Stimulated activated naive CD4-positive, alpha-beta T cell treated with Interleukin-2 at 50 U/mL for 16 hours (primary cell): Measurements from ENCODE around the gene EPHB1.

Experiments used
- DNase-seq: peaks from one replicate; lab custom pipeline; 2025; lab: John Stamatoyannopoulos, UW

The EPHB1 gene

DNA sequence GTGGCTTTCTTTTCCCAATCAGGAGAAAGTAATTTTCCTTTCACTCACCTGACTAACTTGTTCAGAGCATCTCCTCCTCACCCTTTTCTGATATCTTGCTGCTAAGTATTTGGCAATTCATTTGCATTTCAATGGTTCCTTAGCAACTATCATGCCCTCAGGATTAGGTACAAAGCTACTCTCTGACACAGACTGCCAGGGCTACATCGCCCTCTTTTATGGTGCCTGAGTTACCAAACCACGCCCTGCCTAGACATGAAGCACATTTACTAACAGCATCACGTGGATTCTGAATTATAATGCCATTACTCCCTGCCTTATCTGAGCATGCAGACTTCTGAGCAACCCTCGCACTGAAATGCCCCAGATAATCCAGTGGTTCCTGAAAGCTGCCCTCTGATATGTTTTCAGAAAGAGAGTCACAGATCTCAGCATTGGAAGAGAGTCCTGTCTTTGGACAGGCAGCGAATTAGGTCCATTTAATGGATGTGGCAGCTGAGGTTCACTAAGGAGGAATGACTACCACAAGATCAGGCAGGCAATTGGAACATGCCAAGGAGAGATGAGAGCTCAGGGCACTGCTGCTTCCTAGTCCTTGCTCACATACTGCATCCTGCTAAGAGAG, 14.5 kb downstream of the EPHB1 start:
- no peak for DNase-seq

DNA sequence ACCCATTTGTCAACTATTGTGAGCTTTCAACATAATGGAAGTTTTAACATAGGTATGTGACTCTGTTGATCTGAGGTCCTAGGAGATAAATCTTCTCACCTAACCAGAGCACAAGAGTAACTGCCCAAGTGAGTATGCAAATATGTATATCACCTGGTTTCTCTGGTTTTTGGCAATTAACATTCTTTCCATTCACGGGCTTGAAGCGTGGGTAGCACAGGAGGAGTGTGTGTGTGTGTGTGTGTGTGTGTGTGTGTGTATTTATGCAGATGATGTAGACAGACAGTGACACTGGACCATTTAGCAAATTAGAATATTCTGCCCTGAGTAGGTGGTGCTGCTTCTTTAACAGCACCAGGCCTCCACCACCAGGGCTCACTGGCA, 15.0 kb downstream of the EPHB1 start:
- no peak for DNase-seq

DNA sequence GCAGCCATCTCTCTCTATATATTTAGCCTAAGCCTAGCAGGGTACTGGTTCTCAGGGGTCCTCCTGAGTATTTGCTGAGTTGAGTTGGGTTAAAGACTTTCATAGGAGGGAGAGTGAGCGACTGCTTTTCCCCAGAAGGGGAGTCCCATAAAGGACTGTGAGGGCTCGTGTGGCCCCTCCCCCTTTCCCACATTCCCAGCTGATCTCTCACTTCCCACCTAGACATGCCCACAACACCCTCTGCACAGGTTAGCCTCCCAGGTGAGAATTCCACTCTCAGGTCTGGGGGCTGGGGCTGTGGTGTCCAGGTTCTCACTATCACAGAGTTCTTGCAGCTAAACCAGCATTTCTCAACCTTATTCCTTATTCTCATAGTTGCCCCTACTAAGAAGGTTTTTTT, 15.8 kb downstream of the EPHB1 start:
- DNase-seq = no peak

DNA sequence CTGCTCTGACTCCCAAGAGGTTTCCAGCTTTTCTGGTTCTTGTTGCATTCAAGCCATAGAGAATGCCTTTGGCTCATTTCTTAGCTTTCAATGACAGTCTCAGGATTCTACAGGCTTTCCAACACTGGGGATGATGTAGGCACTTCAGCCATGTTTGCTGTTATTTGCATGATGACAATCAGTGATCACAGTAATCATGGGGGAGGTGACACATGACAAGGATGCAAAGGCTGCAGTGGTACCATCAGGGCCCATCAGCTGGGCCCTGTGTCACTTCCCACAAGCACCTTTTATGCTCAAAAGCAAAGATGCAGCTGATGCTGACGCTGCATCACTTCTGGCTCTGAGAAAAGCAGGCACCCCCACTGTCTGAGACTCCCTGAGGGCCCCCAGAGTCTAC, 18.6 kb downstream of the EPHB1 start:
- no peak for DNase-seq

DNA sequence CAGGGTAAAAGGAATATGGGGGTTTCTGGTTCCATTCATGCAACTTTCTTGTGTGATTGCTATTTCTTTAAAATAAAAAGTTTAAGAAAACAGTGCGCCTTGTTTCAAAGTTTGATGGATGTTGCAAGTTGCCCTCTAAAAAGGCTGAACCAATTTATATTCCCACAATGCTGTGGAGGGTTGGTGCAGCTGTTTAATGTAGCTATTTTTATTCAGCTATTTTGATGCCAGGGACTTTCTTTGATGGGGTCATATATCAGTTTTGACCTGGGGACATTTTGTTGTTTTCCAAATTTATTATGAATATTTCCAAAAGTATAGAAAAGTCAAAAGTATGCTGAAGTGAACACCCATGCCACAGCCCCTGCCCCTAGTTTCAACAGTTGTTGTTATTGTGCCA, 20.5 kb downstream of the EPHB1 start:
- no peak for DNase-seq

DNA sequence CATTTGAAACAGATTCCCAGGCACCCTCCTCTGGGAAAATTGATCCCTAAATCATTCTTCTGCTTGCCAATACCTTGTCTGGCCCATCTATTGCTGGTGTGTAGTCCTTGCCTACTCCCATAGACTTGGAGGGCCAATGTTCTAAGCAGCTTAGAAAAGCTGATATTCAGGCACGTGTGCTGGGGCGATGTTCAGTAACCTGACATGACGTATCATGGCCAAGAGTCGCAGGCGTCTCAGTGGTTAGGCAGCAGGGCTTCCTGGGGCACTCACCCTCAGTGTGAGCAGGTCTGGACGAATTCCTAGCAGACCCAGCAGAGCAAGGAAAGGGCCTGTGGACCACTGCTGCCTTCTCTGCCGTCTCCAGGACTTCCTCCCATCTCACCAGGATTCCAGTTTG, 21.6 kb downstream of the EPHB1 start:
- no peak for DNase-seq

DNA sequence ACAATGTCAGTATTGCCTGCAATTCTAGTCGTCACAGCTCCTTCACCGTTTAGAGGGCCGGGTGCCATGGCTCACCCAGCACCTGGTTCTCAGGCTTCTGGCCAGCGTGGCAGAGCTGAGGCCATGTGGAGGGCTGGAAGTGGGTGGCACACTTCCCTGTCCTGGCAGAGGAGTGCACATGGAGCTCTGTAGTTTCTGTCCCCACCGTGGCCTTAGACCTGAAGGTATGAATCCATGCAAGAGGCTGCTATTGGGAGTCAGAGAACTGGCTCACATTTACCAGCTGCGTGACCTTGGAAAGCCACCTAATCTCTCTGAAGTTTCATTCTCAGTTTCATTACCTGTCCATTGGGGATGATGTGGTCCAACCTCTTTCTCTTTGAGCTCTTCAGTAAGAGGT, 22.2 kb downstream of the EPHB1 start:
- no peak for DNase-seq

DNA sequence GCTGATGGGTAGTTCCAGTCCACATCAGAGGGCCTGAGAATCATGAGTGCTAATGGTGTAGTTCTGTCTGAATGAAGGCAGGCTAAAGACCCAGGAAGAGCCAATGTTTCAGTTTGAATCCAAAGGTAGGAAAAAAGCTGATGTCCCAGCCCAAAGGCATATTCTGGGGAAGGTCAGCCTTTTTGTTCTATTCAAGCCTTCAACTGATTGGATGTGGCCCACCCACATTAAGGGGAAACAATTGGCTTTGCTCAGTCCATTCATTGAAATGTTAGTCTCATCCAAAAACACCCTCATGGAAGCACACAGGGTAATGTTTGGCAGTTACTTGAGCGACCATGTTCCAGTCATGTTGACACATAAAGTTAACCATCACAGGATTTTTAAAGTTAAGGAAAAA, 25.9 kb downstream of the EPHB1 start:
- DNase-seq = no peak

DNA sequence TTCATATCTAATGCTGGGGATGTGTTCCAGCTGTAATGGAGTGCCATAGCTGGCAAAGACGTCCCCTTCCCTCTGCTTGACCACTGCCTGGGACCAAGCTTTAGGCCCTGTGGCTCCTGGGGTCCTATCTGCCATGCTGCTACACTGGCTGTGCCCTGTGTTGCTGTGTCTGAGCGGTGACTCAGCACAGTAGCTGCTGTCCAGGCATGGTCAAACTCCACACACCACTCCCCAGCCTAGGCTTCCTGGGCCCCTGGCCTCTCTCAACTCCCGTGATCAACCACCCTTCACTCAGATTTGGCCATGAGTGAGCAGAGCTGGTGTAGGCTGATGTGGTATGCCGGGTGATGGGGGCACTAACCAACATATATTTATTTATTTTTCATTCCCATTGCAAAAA, 27.0 kb downstream of the EPHB1 start:
- DNase-seq = no peak

DNA sequence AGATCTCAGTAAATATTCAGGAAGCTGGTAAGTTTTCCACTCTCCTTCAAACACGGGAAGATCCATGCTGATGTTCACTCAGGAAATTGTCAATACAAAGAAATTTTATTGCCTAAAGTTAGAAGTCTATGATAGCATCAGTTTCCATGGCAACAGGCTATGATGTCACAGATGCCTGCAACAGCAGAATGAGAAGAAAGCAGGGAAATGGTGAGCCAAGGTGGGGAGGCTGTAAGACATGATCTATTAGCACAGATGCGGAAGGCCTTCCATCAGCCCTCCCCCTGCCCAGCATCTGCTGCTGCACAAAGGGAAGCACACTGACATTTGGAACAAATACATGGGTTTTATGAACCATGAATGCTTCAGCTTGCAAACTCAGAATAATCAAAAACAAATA, 28.6 kb downstream of the EPHB1 start:
- DNase-seq = no peak

DNA sequence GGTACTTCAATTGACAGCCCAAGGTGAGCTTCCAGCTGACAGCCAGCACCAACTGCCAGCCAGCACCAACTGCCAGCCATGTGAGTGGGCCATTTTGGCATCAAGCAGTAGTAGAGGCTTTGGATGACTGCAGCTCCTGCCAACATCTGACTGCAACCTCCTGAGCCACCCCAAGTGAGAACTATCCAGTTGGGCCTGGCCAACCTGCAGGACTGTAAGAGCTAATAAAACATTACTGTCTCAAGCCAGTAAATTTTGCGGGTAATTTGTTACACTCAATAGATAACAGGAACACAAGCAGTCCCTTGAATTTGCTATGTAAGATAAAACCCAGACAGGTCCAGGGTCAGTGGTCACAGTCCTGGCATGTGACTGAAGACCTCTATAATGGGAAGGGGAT, 29.7 kb downstream of the EPHB1 start:
- no peak for DNase-seq

DNA sequence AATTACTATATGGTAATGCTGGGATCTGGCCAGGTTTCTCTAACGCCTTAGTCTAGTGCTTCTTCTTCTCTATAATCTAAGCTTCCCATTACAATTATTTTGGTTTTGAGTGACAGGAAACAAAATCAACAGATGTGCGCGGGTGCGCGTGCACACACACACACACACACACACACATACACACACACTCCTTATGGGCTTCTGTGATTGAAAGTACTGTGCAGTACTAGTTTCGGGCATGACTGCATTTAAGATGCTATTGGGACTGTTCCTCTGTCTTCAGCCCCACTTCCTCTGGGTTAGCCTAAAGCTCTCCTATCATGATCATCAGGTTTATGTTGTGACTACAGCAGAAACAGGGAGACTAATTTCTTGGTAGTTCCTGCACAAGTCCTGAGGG, 32.2 kb downstream of the EPHB1 start:
- no peak for DNase-seq

DNA sequence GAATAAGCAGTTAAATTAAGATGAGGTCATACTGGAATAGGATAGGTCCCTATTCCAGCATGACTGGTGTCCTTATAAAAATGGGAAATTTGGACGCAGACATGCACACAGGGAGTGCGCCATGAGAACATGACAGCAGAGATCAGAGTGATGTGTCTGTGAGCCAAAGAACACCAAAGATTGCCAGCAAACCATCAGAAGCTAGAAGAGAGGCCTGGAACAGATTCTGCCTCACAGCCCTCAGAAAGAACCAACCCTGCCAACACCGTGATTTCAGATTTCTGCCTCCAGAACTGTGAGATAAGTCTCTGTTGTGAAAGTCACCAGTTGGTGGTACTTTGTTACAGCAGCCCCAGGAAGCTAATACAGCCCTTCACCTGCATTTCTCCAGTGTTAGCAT, 34.7 kb downstream of the EPHB1 start:
- no peak for DNase-seq

DNA sequence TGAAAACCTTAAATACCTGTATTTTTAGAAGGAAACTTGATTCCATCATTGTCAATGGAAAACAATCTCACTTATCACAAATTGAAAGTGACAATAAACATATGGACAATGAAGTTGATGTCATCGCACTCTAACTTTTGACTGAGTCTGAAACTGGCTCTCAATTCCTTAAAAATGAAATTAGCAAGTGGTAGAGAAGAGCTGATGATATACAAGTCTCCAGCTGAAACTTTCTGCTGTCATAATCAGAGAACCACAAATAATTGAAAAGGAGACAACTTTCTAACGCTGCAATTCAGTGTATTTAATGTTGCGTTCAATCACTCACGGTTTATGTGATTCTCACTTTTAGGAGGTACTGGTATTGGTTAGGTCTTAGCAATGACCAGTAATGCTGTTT, 37.5 kb downstream of the EPHB1 start:
- no peak for DNase-seq

DNA sequence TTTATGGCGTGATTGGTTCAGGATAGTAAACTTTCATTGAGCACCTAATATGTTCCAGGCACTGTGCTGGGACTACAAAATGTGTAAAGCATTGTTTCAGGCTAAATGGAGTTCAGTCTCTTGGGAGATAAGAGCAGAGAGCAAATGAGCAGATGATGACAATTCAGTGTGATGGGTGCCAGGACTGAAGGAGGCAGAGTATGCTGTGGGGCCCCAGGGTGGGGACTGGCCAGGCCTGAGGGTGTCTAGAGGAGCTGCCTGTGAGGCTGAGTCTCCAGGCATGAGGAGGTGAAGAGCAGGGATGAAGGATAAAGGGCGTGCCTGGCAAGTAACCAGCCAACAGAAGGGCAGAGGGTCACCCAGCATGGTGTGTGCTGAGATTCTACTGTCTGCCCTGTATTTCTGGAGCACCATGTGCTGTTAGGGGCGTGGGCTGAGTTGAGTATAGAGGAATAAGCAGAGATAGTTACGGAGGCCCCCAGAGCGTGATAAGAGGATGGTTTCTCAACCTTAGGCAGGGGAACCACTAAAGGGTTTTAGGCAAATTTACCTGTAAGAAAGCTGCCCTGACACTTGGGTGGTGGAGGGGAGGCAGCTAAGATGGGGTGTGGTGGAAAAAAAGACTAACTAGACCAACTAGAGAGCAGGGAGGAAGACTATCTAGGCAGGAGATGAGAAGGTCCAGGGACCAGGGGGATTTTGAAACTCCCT, 38.5 kb downstream of the EPHB1 start:
- DNase-seq = no peak

DNA sequence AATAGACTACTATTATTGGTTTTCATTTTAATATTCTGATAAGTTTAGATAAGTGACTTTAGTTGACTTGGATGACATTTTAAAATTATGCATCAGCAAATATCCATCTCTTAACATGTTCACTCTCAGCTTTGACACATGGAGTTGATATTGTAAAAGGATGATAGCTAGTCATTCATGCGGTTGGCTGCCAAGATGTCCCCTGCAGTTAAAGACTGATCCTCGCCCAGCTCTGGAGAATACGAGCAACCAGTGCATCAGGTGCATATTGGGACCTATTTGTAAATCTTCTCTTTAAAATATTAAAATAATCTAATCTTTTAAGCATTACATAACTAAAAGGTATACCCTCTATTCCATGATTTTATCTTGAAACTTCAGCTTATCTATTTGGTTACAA, 41.9 kb downstream of the EPHB1 start:
- DNase-seq = no peak

DNA sequence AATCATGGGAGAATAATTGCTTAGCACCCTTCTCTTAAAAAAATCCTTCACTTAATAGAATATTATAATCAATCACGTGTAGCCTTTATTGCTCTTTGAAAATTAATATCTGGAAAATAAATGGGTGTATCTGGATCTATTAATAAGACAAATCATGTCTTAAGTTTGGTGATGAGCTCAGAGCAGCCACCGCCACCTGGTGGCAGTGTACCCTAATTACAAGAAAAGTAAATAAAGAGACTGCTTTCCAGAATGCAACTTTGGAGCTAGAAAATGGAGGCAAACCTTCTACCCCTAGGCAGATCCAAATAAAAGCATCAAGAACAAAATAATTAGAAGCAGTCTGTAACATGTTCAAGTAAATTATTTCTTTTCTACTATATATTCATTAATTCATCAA, 43.5 kb downstream of the EPHB1 start:
- DNase-seq = no peak

DNA sequence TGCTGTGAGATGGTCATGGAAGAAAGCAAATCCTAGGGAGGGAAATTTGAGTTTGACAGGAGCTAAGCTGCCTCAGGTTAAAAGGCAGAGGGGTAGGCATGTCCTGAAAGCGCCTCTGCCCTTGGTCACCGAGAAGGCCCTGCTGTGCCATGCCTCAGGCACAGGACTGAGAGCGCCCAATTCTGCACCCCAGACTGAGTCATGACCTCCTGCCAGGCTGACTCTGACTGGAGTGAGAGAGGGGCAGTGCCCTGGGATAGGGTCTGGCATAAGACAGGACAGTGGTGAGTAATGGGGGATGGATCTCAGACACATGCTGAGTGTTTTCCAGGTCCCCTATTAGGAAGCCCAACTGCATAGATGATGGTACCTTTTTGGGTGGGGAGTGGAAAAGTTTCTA, 44.4 kb downstream of the EPHB1 start:
- no peak for DNase-seq

DNA sequence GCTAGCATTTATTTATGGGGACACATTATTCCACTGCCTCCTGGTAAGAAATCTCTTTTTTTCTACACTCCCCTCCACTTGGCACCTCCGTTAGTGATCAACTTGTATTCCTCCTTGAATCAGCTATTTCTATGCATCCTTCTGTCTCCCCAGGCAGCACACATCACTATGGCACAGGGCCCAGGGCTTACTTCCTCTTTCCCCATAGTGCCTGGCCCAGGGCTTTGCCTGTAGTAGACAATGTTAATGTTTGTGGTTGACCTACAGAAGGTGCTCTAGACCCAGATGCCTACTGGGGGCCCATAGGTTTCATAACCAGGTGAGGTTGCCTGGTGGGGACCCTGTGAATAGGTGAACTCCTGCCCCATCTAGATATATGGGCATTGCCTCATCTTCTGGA, 44.9 kb downstream of the EPHB1 start:
- no peak for DNase-seq

DNA sequence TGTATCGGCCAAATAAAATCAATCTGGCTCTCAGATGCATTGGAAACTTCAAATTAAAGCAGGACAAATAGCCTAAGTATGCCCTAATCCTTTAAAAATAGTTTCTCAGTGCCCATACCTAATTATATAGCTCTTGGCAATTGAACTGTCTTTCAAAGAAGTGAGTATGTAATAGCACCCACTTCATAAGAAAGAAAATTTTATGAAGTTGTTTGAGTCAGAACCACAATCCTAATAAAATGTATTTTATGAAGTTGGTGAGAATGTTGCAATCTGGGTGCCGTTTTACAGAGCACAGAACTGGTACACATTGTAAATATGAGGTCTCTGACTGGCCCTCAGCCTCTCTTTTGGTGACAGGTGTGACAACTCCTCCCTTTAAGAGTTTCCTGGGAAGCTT, 45.4 kb downstream of the EPHB1 start:
- no peak for DNase-seq

DNA sequence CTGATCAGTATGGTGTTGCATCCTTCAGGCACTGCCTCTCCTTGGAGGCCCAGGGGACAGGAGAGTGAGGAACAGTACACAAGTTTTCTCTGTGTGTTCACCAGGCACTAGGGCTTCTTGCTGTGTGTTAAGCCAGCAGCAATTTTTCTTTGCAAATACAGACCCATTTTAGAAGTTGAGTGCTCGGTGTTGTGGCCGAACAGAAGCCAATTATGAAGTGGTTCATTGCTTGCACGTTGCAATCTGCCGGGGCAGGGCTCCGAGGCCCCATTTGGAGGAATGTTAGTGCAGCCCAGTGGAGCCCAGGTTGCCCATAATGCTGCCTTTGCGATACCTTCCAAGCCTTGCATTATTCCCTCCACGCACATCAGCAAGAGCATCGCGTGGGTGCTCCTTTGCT, 51.0 kb downstream of the EPHB1 start:
- DNase-seq = no peak

DNA sequence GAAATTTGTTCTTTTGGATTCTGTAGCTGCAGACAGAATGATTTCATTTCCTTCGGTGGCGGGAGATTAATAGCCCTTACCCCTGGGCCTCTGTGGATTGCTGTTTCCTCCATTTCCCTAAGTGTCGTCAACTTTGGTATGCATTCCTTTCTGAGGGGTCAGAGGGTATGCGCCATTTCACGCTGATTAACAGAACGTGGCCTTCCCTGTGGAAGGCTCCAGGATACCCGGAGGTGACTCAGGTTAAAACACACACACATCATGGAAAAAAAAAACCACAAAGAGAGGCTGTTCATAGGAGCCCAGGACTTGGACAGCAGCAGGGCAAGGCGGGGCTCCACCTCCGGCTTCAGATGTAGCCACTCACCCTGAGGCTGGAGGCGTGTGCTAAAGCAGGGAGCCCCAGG, 51.9 kb downstream of the EPHB1 start:
- no peak for DNase-seq

DNA sequence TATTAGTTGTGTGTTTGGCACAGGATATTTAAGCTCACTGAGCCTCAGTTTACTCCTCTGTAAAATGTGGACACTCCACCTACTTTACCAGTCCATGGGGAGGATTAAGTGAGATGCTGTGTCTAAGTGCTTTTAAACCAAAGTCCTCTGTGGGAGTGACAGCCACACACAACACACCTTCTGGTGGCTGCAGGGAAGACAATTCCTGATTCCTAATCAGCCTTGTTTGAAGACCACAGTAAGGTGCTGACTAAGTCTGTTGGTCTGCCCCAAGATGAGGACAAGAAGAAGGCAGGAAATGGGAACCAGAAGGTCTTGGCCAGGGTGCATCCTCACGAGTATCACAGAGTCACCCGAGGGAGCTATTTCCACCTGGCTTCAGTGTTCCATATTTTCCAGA, 52.3 kb downstream of the EPHB1 start:
- no peak for DNase-seq

DNA sequence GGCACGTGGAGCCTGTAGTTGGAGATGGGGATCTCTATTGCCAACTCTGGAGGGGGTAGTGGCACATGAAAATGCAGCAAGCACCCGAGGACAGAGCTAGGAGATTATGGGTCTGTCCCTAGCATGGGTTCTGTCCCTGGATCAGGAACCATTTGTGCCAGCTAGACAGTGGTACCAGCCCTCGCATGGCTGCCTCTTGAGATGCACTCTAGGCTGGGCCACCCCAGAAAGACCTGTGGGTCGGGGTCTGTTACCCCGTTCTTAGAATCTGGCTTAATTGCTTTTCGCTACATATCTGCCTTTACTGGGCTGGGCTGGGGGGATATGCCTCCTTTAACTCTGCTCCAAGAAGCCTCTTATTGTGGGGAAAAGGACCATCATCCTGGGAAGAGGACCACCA, 54.5 kb downstream of the EPHB1 start:
- DNase-seq = no peak
